Measurements from ENCODE around the gene PCSK5. TPM values are rescaled to one million over a fixed set of nuclear protein-coding genes. Genes with fewer than 3 reads are reported as not detected.
"Not testable (repeated sequence)": the region's sequence is repeated elsewhere in the genome, so short reads cannot be mapped to it uniquely, and the experiment has no call there.

Gene PCSK5
- total RNA-seq, 1 experiment from 2014 or later = 6.9 TPM

DNA sequence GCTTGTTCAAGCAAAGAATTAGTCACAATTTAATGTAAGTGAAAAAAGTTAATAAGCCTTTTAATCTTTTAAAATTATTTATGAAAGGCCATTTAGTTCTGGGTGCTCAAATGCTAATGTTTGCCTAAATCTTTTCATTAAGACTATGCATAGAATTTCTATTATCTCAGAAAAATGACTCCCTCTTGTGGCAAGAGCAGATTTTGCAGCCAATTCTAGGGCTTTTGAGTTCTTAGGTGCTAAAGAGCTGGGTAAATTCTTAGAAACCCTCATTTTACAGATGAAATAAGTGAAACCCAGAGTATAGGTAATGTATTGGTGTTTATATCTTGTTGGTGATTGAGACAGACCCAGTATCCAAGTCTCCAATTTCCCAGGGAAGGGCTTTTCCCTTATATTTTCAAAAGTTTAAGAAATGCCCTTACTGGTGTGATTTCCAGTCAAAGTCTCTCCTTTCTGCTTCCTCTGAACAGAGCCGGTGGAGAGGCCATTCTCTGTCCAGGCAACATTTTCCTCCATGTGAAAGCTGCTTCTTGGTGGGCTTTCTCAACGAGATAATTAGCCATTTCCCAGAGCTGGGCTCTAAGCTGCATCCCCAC, 24.1 kb upstream of the PCSK5 start:
- Histone ChIP-seq H3K36me3 (ENCODE audit: control insufficient read depth in 1 of 2, insufficient read depth in 2 of 2, low read length in 2 of 2) (no peaks in the 10 kb centered on the region), H2AFZ (ENCODE audit: low read depth, low read length, poor library complexity, severe bottlenecking) (no peak overlapping the region), H3K27ac (ENCODE audit: low read depth, low read length) (no peak overlapping the region), H3K4me2 (ENCODE audit: low read length) (no peak overlapping the region), H3K9ac (ENCODE audit: low read length) (no peak overlapping the region), H4K20me1 (ENCODE audit: insufficient read depth) (no peaks in the 10 kb centered on the region), H3K79me2 (ENCODE audit: insufficient read depth, low read length) (no peaks in the 10 kb centered on the region), H3K4me3 (replicated peaks in 1 of 2; ENCODE audit: low read depth in 1 of 2, low read length in 2 of 2) (no peak overlapping the region), H3K9me2 (ENCODE audit: insufficient read depth) (no peaks in the 10 kb centered on the region), H3K9me3 (ENCODE audit: control insufficient read depth in 1 of 2, insufficient read depth in 1 of 2, low read depth in 1 of 2, low read length in 2 of 2) (no peaks in the 10 kb centered on the region), H3K4me1 (ENCODE audit: control insufficient read depth in 1 of 2, insufficient read depth in 2 of 2, low read length in 2 of 2) (no peaks in the 10 kb centered on the region), H3K27me3 (ENCODE audit: insufficient read depth, low read length) (no peaks in the 10 kb centered on the region)
- ChIA-PET CTCF (interaction anchor here (0.6 to 2.2 kb wide), 17 partner anchors 11 to 1092 kb away, joined by 3 to 18 read pairs (median 3); partner anchors contain the start of gene PCSK5), POLR2A (no interaction called here), RAD21 (ENCODE audit: low non-redundant PET in 1 of 2, low total read pairs in 2 of 2, uncharacterized antibody in 2 of 2, unreplicated experiment in 2 of 2) (no interaction called here)
- TF ChIP-seq, protein P1, sequence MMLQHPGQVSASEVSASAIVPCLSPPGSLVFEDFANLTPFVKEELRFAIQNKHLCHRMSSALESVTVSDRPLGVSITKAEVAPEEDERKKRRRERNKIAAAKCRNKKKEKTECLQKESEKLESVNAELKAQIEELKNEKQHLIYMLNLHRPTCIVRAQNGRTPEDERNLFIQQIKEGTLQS (IDR thresholded peaks at IDR 0.05) = no peak
- TF ChIP-seq RAD21 (IDR thresholded peaks at IDR 0.05; ENCODE audit: low read depth) (peak; percentile 51), SIN3A (IDR thresholded peaks at IDR 0.05; ENCODE audit: low read depth) (no peak), CBX3 (IDR thresholded peaks at IDR 0.05; ENCODE audit: low read depth) (no peak), EZH2 (IDR thresholded peaks at IDR 0.05) (no peak), ZFX (IDR thresholded peaks at IDR 0.05) (no peak), SP1 (IDR thresholded peaks at IDR 0.05; ENCODE audit: low read depth) (no peak), YY1 (IDR thresholded peaks at IDR 0.05; ENCODE audit: extremely low read depth, insufficient replicate concordance, low read depth, low read length) (no peak), POLR2AphosphoS5 (IDR thresholded peaks at IDR 0.05; ENCODE audit: low read depth, low read length) (no peak), JUND (IDR thresholded peaks at IDR 0.05) (no peak), TCF7L2 (IDR thresholded peaks at IDR 0.05; ENCODE audit: borderline replicate concordance, extremely low read depth, insufficient read depth, insufficient read length) (no peak), REST (IDR thresholded peaks at IDR 0.05; ENCODE audit: low read depth) (no peak)
- TF ChIP-seq, protein P2, sequence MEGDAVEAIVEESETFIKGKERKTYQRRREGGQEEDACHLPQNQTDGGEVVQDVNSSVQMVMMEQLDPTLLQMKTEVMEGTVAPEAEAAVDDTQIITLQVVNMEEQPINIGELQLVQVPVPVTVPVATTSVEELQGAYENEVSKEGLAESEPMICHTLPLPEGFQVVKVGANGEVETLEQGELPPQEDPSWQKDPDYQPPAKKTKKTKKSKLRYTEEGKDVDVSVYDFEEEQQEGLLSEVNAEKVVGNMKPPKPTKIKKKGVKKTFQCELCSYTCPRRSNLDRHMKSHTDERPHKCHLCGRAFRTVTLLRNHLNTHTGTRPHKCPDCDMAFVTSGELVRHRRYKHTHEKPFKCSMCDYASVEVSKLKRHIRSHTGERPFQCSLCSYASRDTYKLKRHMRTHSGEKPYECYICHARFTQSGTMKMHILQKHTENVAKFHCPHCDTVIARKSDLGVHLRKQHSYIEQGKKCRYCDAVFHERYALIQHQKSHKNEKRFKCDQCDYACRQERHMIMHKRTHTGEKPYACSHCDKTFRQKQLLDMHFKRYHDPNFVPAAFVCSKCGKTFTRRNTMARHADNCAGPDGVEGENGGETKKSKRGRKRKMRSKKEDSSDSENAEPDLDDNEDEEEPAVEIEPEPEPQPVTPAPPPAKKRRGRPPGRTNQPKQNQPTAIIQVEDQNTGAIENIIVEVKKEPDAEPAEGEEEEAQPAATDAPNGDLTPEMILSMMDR (IDR thresholded peaks at IDR 0.05 in 2 of 3, conservative IDR thresholded peaks at IDR 0.05 in 1 of 3; ENCODE audit: borderline replicate concordance in 1 of 3, insufficient read depth in 1 of 3, low read depth in 2 of 3, low read length in 2 of 3) = peak; percentile 38 to 75 (median 67); a peak in 5 of 6 replicates
- TF ChIP-seq, protein P3, sequence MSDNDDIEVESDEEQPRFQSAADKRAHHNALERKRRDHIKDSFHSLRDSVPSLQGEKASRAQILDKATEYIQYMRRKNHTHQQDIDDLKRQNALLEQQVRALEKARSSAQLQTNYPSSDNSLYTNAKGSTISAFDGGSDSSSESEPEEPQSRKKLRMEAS (IDR thresholded peaks at IDR 0.05) = no peak
- intact Hi-C loops (cut with micrococcal nuclease) = loop anchor here (2.0 kb wide), 1 partner anchor 666 kb away; no protein-coding TSS in a partner anchor
- BruUV-seq (replicated peaks) = no TSS peak
- peak; percentile 62; the same call in 1 of the 2 replicates for ATAC-seq
- DNase-seq (ENCODE audit: low read depth, low spot score) = peak; percentile 48

DNA sequence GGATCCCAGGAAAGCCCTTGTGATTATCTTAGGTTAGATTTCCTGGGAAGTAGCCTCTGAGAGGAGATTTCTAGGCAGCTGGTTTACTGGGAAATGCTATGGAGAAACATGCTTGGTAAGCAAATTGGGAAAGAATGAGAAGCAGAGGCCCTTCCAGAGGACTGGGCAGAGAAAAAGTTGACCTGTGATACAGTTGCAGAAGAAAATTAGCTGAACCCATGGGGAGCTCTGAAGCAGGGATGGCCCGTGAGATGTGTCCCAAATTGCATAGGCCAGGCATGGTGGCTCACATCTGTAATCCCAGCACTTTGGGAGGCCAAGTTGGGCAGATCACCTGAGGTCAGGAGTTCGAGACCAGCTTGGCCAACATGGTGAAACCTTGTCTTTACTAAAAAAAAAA, 21.9 kb upstream of the PCSK5 start:
- H3K9me2 ChIP-seq (ENCODE audit: insufficient read depth); RAD21 ChIA-PET (ENCODE audit: low non-redundant PET in 1 of 2, low total read pairs in 2 of 2, uncharacterized antibody in 2 of 2, unreplicated experiment in 2 of 2); H3K79me2 ChIP-seq (ENCODE audit: insufficient read depth, low read length); H3K27me3 ChIP-seq (ENCODE audit: insufficient read depth, low read length); POLR2A ChIA-PET; H3K4me1 ChIP-seq (ENCODE audit: control insufficient read depth in 1 of 2, insufficient read depth in 2 of 2, low read length in 2 of 2); intact Hi-C loops (cut with micrococcal nuclease); H3K9ac ChIP-seq (ENCODE audit: low read length); BruUV-seq (replicated peaks); H3K9me3 ChIP-seq (ENCODE audit: control insufficient read depth in 1 of 2, insufficient read depth in 1 of 2, low read depth in 1 of 2, low read length in 2 of 2); H3K36me3 ChIP-seq (ENCODE audit: control insufficient read depth in 1 of 2, insufficient read depth in 2 of 2, low read length in 2 of 2); ATAC-seq; H3K4me2 ChIP-seq (ENCODE audit: low read length); H4K20me1 ChIP-seq (ENCODE audit: insufficient read depth); H2AFZ ChIP-seq (ENCODE audit: low read depth, low read length, poor library complexity, severe bottlenecking); H3K27ac ChIP-seq (ENCODE audit: low read depth, low read length); DNase-seq (ENCODE audit: low read depth, low spot score); H3K4me3 ChIP-seq (replicated peaks in 1 of 2; ENCODE audit: low read depth in 1 of 2, low read length in 2 of 2): not testable (repeated sequence)
- CTCF ChIA-PET = interaction anchor here (0.7 kb wide), 1 partner anchor 61 kb away, joined by 3 read pairs; no protein-coding TSS in a partner anchor
